ENCODE results near the gene KCNC2. TPM values are rescaled to one million over a fixed set of nuclear protein-coding genes. Genes with fewer than 3 reads are reported as not detected.

The KCNC2 gene
- polyA plus RNA-seq, 1 experiment = not detected

DNA sequence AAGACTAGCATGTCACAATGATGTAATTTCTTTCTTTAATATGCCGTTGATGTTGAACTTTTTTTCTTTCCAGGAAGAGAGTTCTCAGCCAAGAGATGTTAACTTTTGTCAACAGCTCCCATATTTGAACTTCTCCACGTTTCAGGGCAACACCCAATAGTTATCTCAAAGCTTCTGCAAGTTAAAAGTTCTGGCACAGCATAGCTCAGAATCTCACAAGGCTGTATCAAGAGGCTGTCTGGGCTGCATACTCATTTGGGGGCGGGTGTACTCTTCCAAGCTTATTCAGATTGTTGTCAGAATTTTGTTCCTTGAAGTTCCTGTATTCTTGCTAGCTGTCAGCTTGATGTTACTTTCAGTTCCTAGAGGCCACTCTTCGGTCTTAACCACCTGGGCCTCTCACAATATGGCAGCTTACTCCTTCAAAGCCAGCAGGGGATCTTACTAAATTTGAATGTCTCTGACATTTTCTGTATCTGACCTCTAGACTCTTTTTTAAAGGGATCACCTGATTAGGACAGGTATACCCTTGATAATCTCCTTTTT, 38.9 kb downstream of the KCNC2 start:
- Histone ChIP-seq H3K4me3 (ENCODE audit: low read depth, low read length) (no peak overlapping the region), H3K9me3 (ENCODE audit: control insufficient read depth, insufficient read depth, low read length) (no peaks in the 10 kb centered on the region), H3K27me3 (ENCODE audit: control insufficient read depth, insufficient read depth, low read length) (no peaks in the 10 kb centered on the region), H3K27ac (ENCODE audit: low read depth, low read length) (no peak overlapping the region)
- CTCF ChIA-PET = interaction anchor here (0.7 kb wide), 1 partner anchor 119 kb away, joined by 3 read pairs; no protein-coding TSS in a partner anchor
- TF ChIP-seq, protein P1, sequence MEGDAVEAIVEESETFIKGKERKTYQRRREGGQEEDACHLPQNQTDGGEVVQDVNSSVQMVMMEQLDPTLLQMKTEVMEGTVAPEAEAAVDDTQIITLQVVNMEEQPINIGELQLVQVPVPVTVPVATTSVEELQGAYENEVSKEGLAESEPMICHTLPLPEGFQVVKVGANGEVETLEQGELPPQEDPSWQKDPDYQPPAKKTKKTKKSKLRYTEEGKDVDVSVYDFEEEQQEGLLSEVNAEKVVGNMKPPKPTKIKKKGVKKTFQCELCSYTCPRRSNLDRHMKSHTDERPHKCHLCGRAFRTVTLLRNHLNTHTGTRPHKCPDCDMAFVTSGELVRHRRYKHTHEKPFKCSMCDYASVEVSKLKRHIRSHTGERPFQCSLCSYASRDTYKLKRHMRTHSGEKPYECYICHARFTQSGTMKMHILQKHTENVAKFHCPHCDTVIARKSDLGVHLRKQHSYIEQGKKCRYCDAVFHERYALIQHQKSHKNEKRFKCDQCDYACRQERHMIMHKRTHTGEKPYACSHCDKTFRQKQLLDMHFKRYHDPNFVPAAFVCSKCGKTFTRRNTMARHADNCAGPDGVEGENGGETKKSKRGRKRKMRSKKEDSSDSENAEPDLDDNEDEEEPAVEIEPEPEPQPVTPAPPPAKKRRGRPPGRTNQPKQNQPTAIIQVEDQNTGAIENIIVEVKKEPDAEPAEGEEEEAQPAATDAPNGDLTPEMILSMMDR (IDR thresholded peaks at IDR 0.05; ENCODE audit: low read depth, low read length) = no peak
- POLR2A ChIA-PET = no interaction called here
- no peak for DNase-seq (ENCODE audit: low read depth, low spot score)

DNA sequence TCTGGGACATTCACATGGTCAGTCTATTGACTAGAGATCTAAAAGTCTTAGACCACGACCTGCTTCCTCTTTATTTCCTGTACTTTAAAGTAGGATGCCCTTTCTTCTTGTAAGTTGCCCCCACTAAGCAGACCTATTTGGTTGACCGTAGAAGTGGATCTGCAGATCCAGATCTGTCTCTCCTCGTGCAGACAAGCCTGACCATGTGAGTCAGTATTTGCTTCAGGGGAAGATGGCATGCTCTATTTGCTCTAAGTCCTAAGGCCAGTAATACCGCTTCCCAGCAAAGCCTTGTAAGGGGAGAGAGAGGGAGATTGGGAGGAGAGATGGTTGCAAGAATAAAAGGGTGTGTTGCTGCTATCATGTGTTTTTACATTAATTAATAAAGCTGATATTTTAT, 46.8 kb downstream of the KCNC2 start:
- no peaks in the 10 kb centered on the region for H3K27me3 ChIP-seq (ENCODE audit: control insufficient read depth, insufficient read depth, low read length)
- no peak for DNase-seq (ENCODE audit: low read depth, low spot score)
- POLR2A ChIA-PET = no interaction called here
- H3K9me3 ChIP-seq (ENCODE audit: control insufficient read depth, insufficient read depth, low read length) = no peaks in the 10 kb centered on the region
- no peak overlapping the region for H3K4me3 ChIP-seq (ENCODE audit: low read depth, low read length)
- TF ChIP-seq, protein P1 (IDR thresholded peaks at IDR 0.05; ENCODE audit: low read depth, low read length) = no peak
- CTCF ChIA-PET = no interaction called here
- H3K27ac ChIP-seq (ENCODE audit: low read depth, low read length) = no peak overlapping the region

DNA sequence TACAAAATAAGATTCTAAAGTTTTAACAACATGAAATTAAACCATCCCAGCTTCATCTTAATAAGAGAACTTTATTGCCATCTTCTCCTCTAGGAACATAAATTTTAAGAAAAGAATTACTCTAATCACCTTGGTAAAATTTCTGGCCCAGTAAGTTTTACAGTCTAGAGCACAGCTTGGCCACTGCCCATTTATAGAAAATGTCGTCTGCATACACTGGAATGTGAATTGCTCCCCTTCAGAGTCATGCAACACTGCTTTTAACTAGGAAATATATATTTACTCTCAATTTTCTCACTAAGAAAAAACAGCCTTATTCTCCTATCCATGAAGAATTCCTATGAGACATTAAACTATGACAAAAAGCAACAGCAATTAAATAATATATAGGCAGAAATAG, 48.2 kb downstream of the KCNC2 start:
- POLR2A ChIA-PET = no interaction called here
- no peaks in the 10 kb centered on the region for H3K9me3 ChIP-seq (ENCODE audit: control insufficient read depth, insufficient read depth, low read length)
- DNase-seq (ENCODE audit: low read depth, low spot score) = no peak
- no peak overlapping the region for H3K27ac ChIP-seq (ENCODE audit: low read depth, low read length)
- CTCF ChIA-PET = no interaction called here
- TF ChIP-seq, protein P1 (IDR thresholded peaks at IDR 0.05; ENCODE audit: low read depth, low read length) = no peak
- H3K27me3 ChIP-seq (ENCODE audit: control insufficient read depth, insufficient read depth, low read length) = no peaks in the 10 kb centered on the region
- no peak overlapping the region for H3K4me3 ChIP-seq (ENCODE audit: low read depth, low read length)

DNA sequence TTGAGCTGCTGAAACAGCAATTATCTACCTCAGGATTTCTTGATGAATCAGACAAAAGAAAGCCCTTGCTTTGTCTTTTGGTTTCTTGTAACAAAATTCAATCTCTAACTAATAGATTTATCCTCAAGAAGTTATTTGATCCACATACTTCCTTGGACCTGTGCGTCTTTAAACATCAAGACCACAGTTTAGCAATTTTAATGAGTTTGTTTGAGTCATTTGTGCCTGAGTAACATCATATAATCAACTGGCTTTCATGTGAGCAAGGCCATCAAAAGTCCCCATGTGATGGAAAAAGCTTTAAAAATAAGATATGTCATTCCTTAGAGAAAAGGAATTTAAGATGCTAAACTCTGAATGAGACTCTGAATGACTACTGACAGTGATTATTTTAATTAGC, 52.3 kb downstream of the KCNC2 start:
- POLR2A ChIA-PET = no interaction called here
- DNase-seq (ENCODE audit: low read depth, low spot score) = no peak
- H3K27me3 ChIP-seq (ENCODE audit: control insufficient read depth, insufficient read depth, low read length) = no peaks in the 10 kb centered on the region
- no peak overlapping the region for H3K27ac ChIP-seq (ENCODE audit: low read depth, low read length)
- H3K4me3 ChIP-seq (ENCODE audit: low read depth, low read length) = no peak overlapping the region
- H3K9me3 ChIP-seq (ENCODE audit: control insufficient read depth, insufficient read depth, low read length) = no peaks in the 10 kb centered on the region
- TF ChIP-seq, protein P1 (IDR thresholded peaks at IDR 0.05; ENCODE audit: low read depth, low read length) = no peak
- CTCF ChIA-PET = no interaction called here

DNA sequence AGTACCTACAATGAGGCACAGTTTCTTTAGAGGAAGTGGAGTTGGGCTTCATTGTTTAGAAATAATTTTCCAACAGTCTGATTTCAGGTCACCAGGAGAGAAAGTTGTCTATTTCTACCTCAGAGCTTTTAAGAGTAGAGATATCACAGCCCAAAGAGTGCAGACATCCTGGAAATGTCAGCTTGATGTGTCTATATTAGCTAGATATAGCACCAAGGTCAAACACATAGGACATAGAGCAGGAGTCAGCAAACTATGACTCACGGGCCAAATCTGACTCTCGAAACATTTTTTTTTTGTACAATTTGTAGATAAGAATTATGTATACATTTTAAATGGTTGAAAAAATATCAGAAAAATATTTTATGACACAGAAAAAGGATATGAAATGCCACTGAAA, 53.7 kb downstream of the KCNC2 start:
- DNase-seq (ENCODE audit: low read depth, low spot score) = no peak
- POLR2A ChIA-PET = no interaction called here
- H3K27ac ChIP-seq (ENCODE audit: low read depth, low read length) = no peak overlapping the region
- no peaks in the 10 kb centered on the region for H3K27me3 ChIP-seq (ENCODE audit: control insufficient read depth, insufficient read depth, low read length)
- no peaks in the 10 kb centered on the region for H3K9me3 ChIP-seq (ENCODE audit: control insufficient read depth, insufficient read depth, low read length)
- H3K4me3 ChIP-seq (ENCODE audit: low read depth, low read length) = no peak overlapping the region
- CTCF ChIA-PET = no interaction called here
- TF ChIP-seq, protein P1 (IDR thresholded peaks at IDR 0.05; ENCODE audit: low read depth, low read length) = no peak

Data from AG04450 (cell line).